ENCODE results near the gene AARS1. TPM values are rescaled to one million over a fixed set of nuclear protein-coding genes. Genes with fewer than 3 reads are reported as not detected.
A peak's percentile ranks its signal among the peaks of the same experiment; 100 is the strongest.
"Not testable (repeated sequence)": the region's sequence is repeated elsewhere in the genome, so short reads cannot be mapped to it uniquely, and the experiment has no call there.

The AARS1 gene
- 10 to 100 TPM; 30.3 to 50.6 (median 43.4) TPM for total RNA-seq

DNA sequence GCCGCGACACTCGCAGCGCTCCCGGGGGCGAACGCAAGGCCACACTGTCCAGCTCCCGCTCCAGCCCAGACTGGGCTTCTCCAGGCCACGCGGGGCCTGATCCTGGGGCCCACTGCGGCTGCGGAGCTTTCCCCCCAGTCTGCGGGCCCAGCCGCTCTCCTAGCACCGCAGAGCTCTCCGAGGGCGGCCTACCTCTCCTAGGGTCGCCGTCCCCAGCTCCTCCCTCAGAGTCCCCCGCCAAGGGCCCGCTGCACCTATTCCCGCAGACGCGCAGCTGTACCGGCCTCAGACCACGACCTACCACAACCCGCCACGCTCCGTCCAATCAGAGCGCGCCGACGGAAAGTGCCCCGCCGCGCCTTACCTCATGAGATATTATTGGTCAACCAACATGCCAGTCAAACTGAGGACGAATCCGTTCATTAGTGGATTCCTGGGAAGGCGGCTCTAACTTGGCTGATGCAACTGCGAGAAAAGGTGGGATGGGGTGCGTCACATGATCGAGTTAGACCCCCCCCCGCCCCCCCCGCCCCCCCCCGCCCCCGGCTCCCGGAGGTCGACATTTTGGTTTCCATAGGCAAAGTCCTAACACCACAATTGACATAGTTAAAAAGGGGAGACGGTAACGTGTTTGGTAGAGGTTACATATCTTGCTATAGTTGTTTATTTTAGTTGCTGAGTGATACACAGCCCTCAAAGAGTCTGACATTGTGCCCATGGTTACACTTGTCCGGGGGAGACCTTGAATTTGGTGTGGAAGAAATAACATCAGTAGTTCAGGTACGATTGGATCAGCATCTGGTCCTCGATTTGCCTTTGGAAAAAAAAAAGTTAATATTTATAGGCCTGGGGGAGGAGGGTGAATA, at the start of gene AARS1:
TSS of gene AARS1 (minus strand) at position 278 of the 866 bp plus-strand sequence. CDS start 6,743 bp downstream, outside the sequence.
- WGBS, 2 donors = 2 to 3% methylated on average over 10 to 19 of the region's 53 CpGs
- H3K36me3 ChIP-seq = peaks cover 0 to 13% (median 0%) of the 10 kb centered on the region in 3 donors
- no peaks in the 10 kb centered on the region for H3K9me3 ChIP-seq
- intact Hi-C loops (cut with DNase I) = no loop called here
- H3K27ac ChIP-seq = peak within 1 kb of the TSS; percentile 92 to 95 (median 93)
- peak within 1 kb of the TSS; percentile 63 to 97 (median 86) for H3K4me3 ChIP-seq
- TF ChIP-seq, protein P1, sequence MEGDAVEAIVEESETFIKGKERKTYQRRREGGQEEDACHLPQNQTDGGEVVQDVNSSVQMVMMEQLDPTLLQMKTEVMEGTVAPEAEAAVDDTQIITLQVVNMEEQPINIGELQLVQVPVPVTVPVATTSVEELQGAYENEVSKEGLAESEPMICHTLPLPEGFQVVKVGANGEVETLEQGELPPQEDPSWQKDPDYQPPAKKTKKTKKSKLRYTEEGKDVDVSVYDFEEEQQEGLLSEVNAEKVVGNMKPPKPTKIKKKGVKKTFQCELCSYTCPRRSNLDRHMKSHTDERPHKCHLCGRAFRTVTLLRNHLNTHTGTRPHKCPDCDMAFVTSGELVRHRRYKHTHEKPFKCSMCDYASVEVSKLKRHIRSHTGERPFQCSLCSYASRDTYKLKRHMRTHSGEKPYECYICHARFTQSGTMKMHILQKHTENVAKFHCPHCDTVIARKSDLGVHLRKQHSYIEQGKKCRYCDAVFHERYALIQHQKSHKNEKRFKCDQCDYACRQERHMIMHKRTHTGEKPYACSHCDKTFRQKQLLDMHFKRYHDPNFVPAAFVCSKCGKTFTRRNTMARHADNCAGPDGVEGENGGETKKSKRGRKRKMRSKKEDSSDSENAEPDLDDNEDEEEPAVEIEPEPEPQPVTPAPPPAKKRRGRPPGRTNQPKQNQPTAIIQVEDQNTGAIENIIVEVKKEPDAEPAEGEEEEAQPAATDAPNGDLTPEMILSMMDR (IDR thresholded peaks at IDR 0.05) = peak in 2 of 6 experiments; percentile 15 to 21
- peak in 3 of 4 donors; percentile 87 to 93 (median 92) for TF ChIP-seq POLR2A (IDR thresholded peaks at IDR 0.05)
- DNase-seq = peak; percentile 89
- H3K4me1 ChIP-seq = peaks cover 8 to 20% (median 14%) of the 10 kb centered on the region in 3 donors
- H3K27me3 ChIP-seq = no peaks in the 10 kb centered on the region

DNA sequence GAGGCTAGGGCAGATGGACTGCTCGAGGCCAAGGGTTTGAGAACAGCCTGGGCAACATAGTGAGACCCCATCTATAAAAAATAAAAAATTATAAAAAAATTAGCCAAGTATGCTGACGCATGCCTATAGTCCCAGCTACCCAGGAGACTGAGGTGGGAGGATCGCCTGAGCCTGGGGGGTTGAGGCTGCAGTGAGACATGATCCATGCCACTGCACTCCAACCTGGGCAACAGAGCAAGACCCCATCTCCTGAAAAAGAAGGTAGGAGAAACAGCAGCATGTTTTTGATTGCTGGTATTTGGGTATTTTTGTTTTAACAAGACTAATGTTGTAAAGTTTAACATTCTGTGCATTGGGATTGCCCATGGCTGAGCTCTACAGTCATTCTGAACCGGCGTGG, 48.5 kb upstream of the AARS1 start:
- Histone ChIP-seq H3K4me3 (no peak overlapping the region), H3K9me3 (no peaks in the 10 kb centered on the region), H3K4me1 (no peaks in the 10 kb centered on the region), H3K27ac (no peak overlapping the region), H3K27me3 (no peaks in the 10 kb centered on the region), H3K36me3 (peaks cover 5 to 42% (median 6%) of the 10 kb centered on the region in 3 donors)
- DNase-seq = no peak
- intact Hi-C loops (cut with DNase I) = no loop called here
- no peak for TF ChIP-seq POLR2A (IDR thresholded peaks at IDR 0.05)
- TF ChIP-seq, protein P1 (IDR thresholded peaks at IDR 0.05) = no peak
- WGBS, 2 donors = 97% methylated on average over 5 of the region's 5 CpGs

DNA sequence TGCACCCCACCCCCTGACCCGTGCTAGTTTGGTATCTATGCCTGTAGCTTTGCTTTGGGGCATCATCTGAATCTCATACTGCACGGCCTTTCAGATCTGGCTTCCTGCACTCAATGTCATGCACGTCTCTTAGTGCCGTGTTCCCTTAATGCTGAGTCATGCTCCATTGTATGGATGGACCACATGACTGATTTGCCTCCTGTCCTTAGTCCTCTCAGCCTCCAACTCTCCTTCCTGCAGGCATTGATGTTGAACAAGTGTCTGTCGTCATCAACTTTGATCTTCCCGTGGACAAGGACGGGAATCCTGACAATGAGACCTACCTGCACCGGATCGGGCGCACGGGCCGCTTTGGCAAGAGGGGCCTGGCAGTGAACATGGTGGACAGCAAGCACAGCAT, 43.4 kb upstream of the AARS1 start:
- H3K27me3 ChIP-seq; H3K27ac ChIP-seq; H3K9me3 ChIP-seq; DNase-seq; H3K4me1 ChIP-seq; intact Hi-C loops (cut with DNase I); H3K4me3 ChIP-seq: not testable (repeated sequence)
- H3K36me3 ChIP-seq = peaks cover 6 to 90% (median 35%) of the 10 kb centered on the region in 3 donors
- WGBS, 2 donors = 52 to 59% methylated on average over 4 to 5 of the region's 12 CpGs

DNA sequence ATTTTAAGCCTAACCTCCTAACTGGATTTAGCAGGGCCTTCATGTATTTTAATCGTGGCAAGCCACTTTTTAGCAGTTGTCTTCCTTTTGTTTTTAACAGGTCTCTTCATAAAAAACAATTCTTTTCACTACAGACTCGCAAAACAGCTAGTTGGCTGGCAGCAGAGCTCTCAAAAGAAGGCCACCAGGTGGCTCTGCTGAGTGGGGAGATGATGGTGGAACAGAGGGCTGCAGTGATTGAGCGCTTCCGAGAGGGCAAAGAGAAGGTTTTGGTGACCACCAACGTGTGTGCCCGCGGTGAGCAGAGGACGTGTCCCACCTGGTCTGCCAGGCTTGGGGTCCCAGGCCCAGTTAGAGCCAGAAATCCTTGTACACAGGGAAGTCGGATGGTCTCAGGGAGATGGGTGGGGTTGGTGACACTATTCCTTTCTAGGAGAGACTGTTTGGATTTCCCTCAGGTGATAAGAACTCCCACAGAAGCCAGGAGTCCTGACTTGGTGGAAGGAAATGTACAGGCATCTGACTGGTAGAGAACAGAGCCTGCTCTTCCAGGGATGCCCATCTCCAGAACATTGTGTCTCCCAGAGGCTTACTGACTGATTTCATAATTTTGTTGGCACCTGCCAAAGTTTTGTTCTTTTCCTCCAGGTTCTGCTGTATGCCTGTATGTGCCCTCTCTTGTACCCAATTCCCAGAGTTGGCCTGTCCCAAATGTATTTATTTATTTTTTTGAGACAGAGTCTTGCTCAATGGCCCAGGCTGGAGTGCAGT, 42.5 kb upstream of the AARS1 start:
- TF ChIP-seq POLR2A (IDR thresholded peaks at IDR 0.05) = no peak
- TF ChIP-seq, protein P1 (IDR thresholded peaks at IDR 0.05) = peak in 5 of 6 experiments; percentile 27 to 56 (median 32)
- 59 to 68% methylated on average over 8 to 9 of the region's 9 CpGs for WGBS, 2 donors

DNA sequence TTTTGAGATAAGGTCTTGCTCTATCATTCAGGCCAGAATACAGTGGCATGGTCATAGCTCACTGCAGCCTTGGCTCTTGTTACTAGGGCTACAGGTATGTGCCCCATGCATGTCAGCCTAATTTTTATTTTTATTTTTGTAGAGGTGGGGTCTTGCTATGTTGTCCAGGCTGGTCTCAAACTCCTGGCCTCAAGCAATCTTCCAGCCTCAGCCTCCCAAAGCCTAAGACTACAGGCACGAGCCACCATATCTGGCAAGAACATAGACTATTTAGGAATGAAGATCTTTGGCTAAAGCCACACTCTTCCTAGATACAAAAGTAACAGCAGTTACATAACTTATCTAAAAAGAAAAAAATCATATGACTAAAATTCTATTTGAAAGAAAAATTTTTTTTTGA, 41.8 kb upstream of the AARS1 start:
- no peaks in the 10 kb centered on the region for H3K9me3 ChIP-seq
- WGBS, 2 donors = 86% methylated on average over 1 of the region's 1 CpG
- no peaks in the 10 kb centered on the region for H3K27me3 ChIP-seq
- no peak for TF ChIP-seq POLR2A (IDR thresholded peaks at IDR 0.05)
- TF ChIP-seq, protein P1 (IDR thresholded peaks at IDR 0.05) = no peak
- H3K4me1 ChIP-seq = no peaks in the 10 kb centered on the region
- no peak for DNase-seq
- H3K4me3 ChIP-seq = no peak overlapping the region
- intact Hi-C loops (cut with DNase I) = no loop called here
- no peak overlapping the region for H3K27ac ChIP-seq
- H3K36me3 ChIP-seq = peaks cover 0 to 97% (median 36%) of the 10 kb centered on the region in 3 donors

More for the DNA sequence above, 42.5 kb upstream of the AARS1 start:
- Histone ChIP-seq H3K27me3 (no peaks in the 10 kb centered on the region), H3K27ac (peak overlapping the region in 3 of 4 donors; percentile 26 to 46 (median 28)), H3K4me1 (no peaks in the 10 kb centered on the region), H3K4me3 (no peak overlapping the region), H3K9me3 (no peaks in the 10 kb centered on the region), H3K36me3 (peaks cover 6 to 97% (median 35%) of the 10 kb centered on the region in 3 donors)
- intact Hi-C loops (cut with DNase I) = no loop called here
- DNase-seq = no peak

Measured in esophagus squamous epithelium (tissue), 5 donors.